ENCODE data around the gene SSC4D. TPM values are rescaled to one million over a fixed set of nuclear protein-coding genes. Genes with fewer than 3 reads are reported as not detected.

SSC4D gene
- total RNA-seq, 1 experiment from 2014 or later: 14.8 TPM

DNA sequence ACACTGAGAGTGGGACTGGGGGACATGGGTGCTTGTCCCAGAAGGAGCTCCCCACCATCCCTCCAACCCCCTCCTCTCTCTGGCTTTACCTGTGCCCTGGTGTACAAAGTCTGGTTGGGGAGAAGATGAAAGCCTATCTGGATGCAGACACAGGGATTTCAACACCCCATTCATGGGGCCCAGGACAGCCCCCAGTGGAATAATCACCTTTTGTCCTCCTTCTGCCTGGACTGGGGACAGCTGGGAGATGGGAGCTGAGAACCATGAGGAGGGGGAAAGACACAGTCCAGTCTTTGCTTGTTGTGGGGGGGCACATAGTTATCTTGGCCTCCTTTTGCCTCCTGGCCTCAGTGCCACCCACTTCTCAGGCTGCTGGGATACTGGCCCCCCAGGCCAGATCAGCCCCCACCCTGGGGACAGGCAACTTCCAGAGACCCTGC lies 1.4 kb downstream of the SSC4D start:
- TF ChIP-seq, protein P1, sequence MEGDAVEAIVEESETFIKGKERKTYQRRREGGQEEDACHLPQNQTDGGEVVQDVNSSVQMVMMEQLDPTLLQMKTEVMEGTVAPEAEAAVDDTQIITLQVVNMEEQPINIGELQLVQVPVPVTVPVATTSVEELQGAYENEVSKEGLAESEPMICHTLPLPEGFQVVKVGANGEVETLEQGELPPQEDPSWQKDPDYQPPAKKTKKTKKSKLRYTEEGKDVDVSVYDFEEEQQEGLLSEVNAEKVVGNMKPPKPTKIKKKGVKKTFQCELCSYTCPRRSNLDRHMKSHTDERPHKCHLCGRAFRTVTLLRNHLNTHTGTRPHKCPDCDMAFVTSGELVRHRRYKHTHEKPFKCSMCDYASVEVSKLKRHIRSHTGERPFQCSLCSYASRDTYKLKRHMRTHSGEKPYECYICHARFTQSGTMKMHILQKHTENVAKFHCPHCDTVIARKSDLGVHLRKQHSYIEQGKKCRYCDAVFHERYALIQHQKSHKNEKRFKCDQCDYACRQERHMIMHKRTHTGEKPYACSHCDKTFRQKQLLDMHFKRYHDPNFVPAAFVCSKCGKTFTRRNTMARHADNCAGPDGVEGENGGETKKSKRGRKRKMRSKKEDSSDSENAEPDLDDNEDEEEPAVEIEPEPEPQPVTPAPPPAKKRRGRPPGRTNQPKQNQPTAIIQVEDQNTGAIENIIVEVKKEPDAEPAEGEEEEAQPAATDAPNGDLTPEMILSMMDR (conservative IDR thresholded peaks at IDR 0.05): no peak
- Histone ChIP-seq H4K8ac (replicated peaks; ENCODE audit: insufficient read length, low read depth, low read length) (no peak overlapping the region), H4K5ac (ENCODE audit: insufficient read length, low read depth, low read length) (no peak overlapping the region), H3K14ac (ENCODE audit: insufficient read depth, low read length) (no peak overlapping the region), H3K9ac (ENCODE audit: extremely low read depth, insufficient read length, low read length) (no peak overlapping the region), H3K27me3 (ENCODE audit: insufficient read depth, low read length) (no peaks in the 10 kb centered on the region), H3K23ac (ENCODE audit: insufficient read length, low read depth, low read length) (no peak overlapping the region), H3K79me1 (ENCODE audit: insufficient read depth, low read depth, low read length, poor library complexity, severe bottlenecking) (no peaks in the 10 kb centered on the region), H3K27ac (ENCODE audit: insufficient read length, low read depth, low read length) (no peak overlapping the region), H2BK120ac (ENCODE audit: low read depth, low read length, poor library complexity, severe bottlenecking) (no peak overlapping the region), H2BK20ac (ENCODE audit: low read depth, low read length, poor library complexity, severe bottlenecking) (no peak overlapping the region), H2AFZ (ENCODE audit: low read length) (no peak overlapping the region), H3K9me3 (ENCODE audit: control insufficient read depth, low read depth, low read length) (no peaks in the 10 kb centered on the region), H3K23me2 (ENCODE audit: insufficient read length, low read depth, low read length, poor library complexity, severe bottlenecking) (no peaks in the 10 kb centered on the region), H3K79me2 (ENCODE audit: insufficient read depth, low read length) (no peaks in the 10 kb centered on the region), H4K20me1 (ENCODE audit: control insufficient read depth, insufficient read depth, insufficient read length) (no peaks in the 10 kb centered on the region), H4K91ac (ENCODE audit: insufficient read length, low read depth, low read length) (peak overlapping the region; percentile 6), H3K56ac (ENCODE audit: insufficient read length, low read depth, low read length) (no peak overlapping the region), H3K4me2 (ENCODE audit: insufficient read depth, insufficient read length, low read length) (peak overlapping the region; percentile 50), H2BK15ac (ENCODE audit: low read depth, low read length) (no peak overlapping the region), H3K18ac (ENCODE audit: insufficient read length, low read depth, low read length) (no peak overlapping the region), H2BK5ac (ENCODE audit: insufficient read length, low read length) (no peak overlapping the region), H2AK5ac (ENCODE audit: insufficient read length, low read length) (no peak overlapping the region), H3K4ac (ENCODE audit: low read depth, low read length) (no peak overlapping the region), H3T11ph (ENCODE audit: low read length) (no peak overlapping the region), H3K4me1 (ENCODE audit: insufficient read depth, low read length) (peaks cover 5% of the 10 kb centered on the region; the same call in 1 of the 2 replicates), H2BK12ac (ENCODE audit: insufficient read length, low read depth, low read length) (no peak overlapping the region)
- no peaks in the 10 kb centered on the region for H3K9me3 Mint-ChIP-seq
- no peaks in the 10 kb centered on the region for H3K27me3 Mint-ChIP-seq (ENCODE audit: low read depth)
- no peaks in the 10 kb centered on the region; a peak in 1 of 7 replicates for H3K36me3 Mint-ChIP-seq (ENCODE audit: insufficient read depth in 1 of 3, low read depth in 3 of 3)
- H3K4me3 Mint-ChIP-seq: peak overlapping the region in 1 of 2 experiments; percentile 88; a peak in 2 of 5 replicates
- no peak for DNase-seq
- H3K4me1 Mint-ChIP-seq: peaks cover 21 to 34% of the 10 kb centered on the region in 2 experiments
- peak overlapping the region in 1 of 3 experiments; percentile 9; a peak in 1 of 7 replicates for H3K27ac Mint-ChIP-seq

Data from H9 (cell line).